Ishikawa (cell line): Measurements from ENCODE around the gene NFIB.

Experiments used
- CEBPB ChIP-seq: IDR thresholded peaks from 2 replicates; pipeline ENCODE4 v1.6.1; 2012
- EGR1 ChIP-seq: IDR thresholded peaks from 2 replicates; pipeline ENCODE4 v1.6.1; 2012
- EP300 ChIP-seq: IDR thresholded peaks from 2 replicates; pipeline ENCODE4 v1.6.1; 2012; ENCODE audit warnings: borderline replicate concordance
- FOXM1 ChIP-seq: IDR thresholded peaks from 2 replicates; pipeline ENCODE4 v1.6.1; 2012; ENCODE audit warnings: low read depth, borderline replicate concordance
- NFIC ChIP-seq: IDR thresholded peaks from 2 replicates; pipeline ENCODE4 v1.6.1; 2012
- RAD21 ChIP-seq: IDR thresholded peaks from 2 replicates; pipeline ENCODE4 v1.6.1; 2012; ENCODE audit warnings: low read depth
- TAF1 ChIP-seq: IDR thresholded peaks from 2 replicates; pipeline ENCODE4 v1.6.1; 2012; ENCODE audit warnings: low read depth, mild to moderate bottlenecking
- TEAD4 ChIP-seq: IDR thresholded peaks from 2 replicates; pipeline ENCODE4 v1.6.1; 2012
- YY1 ChIP-seq: IDR thresholded peaks from 2 replicates; pipeline ENCODE4 v1.6.1; 2012; ENCODE audit warnings: low read depth
- TF ChIP-seq, protein P1 (sequence below): IDR thresholded peaks from 2 replicates; pipeline ENCODE4 v1.6.1; 2012; ENCODE audit warnings: low read depth, mild to moderate bottlenecking

DNA sequence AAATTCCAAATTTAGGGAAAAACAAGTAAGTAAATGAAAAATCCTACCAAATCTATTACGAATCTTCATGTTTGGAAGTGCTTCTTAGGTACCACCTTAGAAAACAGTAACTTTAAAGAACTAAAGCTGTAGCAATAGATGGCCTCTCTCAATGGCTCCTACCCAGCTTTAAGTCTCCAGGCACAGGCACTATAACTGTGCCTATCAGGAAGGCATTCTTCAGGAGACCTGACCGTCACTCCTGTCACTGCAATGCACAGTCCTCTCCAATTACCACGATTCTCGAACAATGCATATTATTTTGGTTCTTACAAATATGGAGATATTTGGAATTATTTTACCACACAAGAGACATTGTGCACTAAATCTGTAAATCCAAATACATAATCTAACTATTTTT lies 12.9 kb downstream of the NFIB start:
- TF ChIP-seq EP300: no peak
- TF ChIP-seq, protein P1, sequence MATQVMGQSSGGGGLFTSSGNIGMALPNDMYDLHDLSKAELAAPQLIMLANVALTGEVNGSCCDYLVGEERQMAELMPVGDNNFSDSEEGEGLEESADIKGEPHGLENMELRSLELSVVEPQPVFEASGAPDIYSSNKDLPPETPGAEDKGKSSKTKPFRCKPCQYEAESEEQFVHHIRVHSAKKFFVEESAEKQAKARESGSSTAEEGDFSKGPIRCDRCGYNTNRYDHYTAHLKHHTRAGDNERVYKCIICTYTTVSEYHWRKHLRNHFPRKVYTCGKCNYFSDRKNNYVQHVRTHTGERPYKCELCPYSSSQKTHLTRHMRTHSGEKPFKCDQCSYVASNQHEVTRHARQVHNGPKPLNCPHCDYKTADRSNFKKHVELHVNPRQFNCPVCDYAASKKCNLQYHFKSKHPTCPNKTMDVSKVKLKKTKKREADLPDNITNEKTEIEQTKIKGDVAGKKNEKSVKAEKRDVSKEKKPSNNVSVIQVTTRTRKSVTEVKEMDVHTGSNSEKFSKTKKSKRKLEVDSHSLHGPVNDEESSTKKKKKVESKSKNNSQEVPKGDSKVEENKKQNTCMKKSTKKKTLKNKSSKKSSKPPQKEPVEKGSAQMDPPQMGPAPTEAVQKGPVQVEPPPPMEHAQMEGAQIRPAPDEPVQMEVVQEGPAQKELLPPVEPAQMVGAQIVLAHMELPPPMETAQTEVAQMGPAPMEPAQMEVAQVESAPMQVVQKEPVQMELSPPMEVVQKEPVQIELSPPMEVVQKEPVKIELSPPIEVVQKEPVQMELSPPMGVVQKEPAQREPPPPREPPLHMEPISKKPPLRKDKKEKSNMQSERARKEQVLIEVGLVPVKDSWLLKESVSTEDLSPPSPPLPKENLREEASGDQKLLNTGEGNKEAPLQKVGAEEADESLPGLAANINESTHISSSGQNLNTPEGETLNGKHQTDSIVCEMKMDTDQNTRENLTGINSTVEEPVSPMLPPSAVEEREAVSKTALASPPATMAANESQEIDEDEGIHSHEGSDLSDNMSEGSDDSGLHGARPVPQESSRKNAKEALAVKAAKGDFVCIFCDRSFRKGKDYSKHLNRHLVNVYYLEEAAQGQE: no peak
- no peak for TF ChIP-seq YY1
- TF ChIP-seq RAD21: no peak
- no peak for TF ChIP-seq TEAD4
- no peak for TF ChIP-seq NFIC
- TF ChIP-seq FOXM1: no peak
- TF ChIP-seq EGR1: no peak
- TF ChIP-seq TAF1: no peak
- TF ChIP-seq CEBPB: no peak
